HepG2 (cell line): Measurements from ENCODE around the gene DNMT3B. TPM values are rescaled to one million over a fixed set of nuclear protein-coding genes. Genes with fewer than 3 reads are reported as not detected.

ENCODE experiments used
- ATAC-seq: fragments of 200-7000 bp; cut with Tn5 transposase; 3 replicates; pipeline ENCODE4 v1.9.1; 2020; ENCODE audit warnings: mild to moderate bottlenecking, moderate library complexity
- BruUV-seq: library from RNA; stranded (reverse); fragments of 400-500 nt; replicated peaks from 2 replicates; lab custom pipeline; 2021; lab: Mats Ljungman, UMichigan
- CTCF ChIA-PET: fragments of 300-600 bp; formaldehyde crosslinking; extraction: SDS; loops from one replicate; lab custom pipeline; 2021; ENCODE audit warnings: low total read pairs, inconsistent platforms, low intra/inter-chr PET ratio; lab: Yijun Ruan, JAX
- POLR2A ChIA-PET: fragments of 350-600 bp; sonication (Branson Sonifier 250); formaldehyde crosslinking; loops from one replicate; lab custom pipeline; 2020; ENCODE audit warnings: antibody characterized with exemption, inconsistent platforms; lab: Yijun Ruan, JAX
- DNase-seq: peaks from one replicate; pipeline ENCODE4 v3.0.0-alpha.2; 2015; ENCODE audit warnings: low spot score
- FAIRE-seq: peaks from 3 replicates; lab custom pipeline; 2011; peaks lifted over from hg19 to GRCh38; lab: Jason Lieb, UNC
- H2AFZ ChIP-seq: one replicate; pipeline ENCODE4 v1.6.1; 2011; ENCODE audit warnings: low read length, inconsistent platforms
- H3K27ac ChIP-seq: fragments of 300-600 bp; 3 replicates; pipeline ENCODE4 v1.8.0; 2011; ENCODE audit warnings: mixed run types, mild to moderate bottlenecking, mixed read lengths, low read length, inconsistent platforms; ENCODE audit not compliant: insufficient read depth; ENCODE audit errors: extremely low read length
- H3K27me3 ChIP-seq, 2 experiments: fragments of 200-600 bp in 1 of 2; 2 replicates in 1 of 2; 3 replicates in 1 of 2; pipeline versions ENCODE4 v1.6.0 to v1.8.0; 2011; ENCODE audit warnings: low read length in 2 of 2, mild to moderate bottlenecking in 2 of 2, moderate library complexity in 2 of 2, inconsistent platforms in 1 of 2; ENCODE audit not compliant: insufficient read depth in 2 of 2, control insufficient read depth in 1 of 2
- H3K36me3 ChIP-seq, 2 experiments: fragments of 200-600 bp in 1 of 2; replicated peaks in 1 of 2; 2 replicates in 1 of 2; 3 replicates in 1 of 2; pipeline versions ENCODE4 v1.5.1 to v1.8.0; 2011; ENCODE audit warnings: low read length in 2 of 2, inconsistent platforms in 1 of 2; ENCODE audit not compliant: insufficient read depth in 2 of 2, control insufficient read depth in 1 of 2
- H3K4me1 ChIP-seq: 2 replicates; pipeline ENCODE4 v1.5.1; 2012; ENCODE audit warnings: low read length, inconsistent platforms; ENCODE audit not compliant: insufficient read depth
- H3K4me2 ChIP-seq: 2 replicates; pipeline ENCODE4 v1.6.0; 2011; ENCODE audit warnings: low read depth, low read length, inconsistent platforms
- H3K4me3 ChIP-seq, 3 experiments: fragments of 200-600 bp in 1 of 3; sonication (generic), shearing (Covaris generic) in 1 of 3; replicated peaks in 1 of 3; 2 replicates each; pipeline ENCODE4 v1.5.1; 2011 to 2016; ENCODE audit warnings: low read length in 3 of 3, inconsistent platforms in 2 of 3, low read depth in 2 of 3, mild to moderate bottlenecking in 2 of 3, control low read depth in 1 of 3, mixed read lengths in 1 of 3; ENCODE audit not compliant: insufficient read depth in 1 of 3
- H3K79me2 ChIP-seq: one replicate; pipeline ENCODE4 v1.6.1; 2011; ENCODE audit warnings: low read length, inconsistent platforms; ENCODE audit not compliant: insufficient read depth
- H3K9ac ChIP-seq: 2 replicates; pipeline ENCODE4 v1.6.0; 2011; ENCODE audit warnings: mild to moderate bottlenecking, low read depth, low read length, inconsistent platforms; ENCODE audit not compliant: insufficient read depth
- H3K9me3 ChIP-seq: 2 replicates; pipeline ENCODE4 v1.5.1; 2012; ENCODE audit warnings: mild to moderate bottlenecking, low read length
- H4K20me1 ChIP-seq: 2 replicates; pipeline ENCODE4 v1.6.0; 2011; ENCODE audit warnings: inconsistent platforms, mild to moderate bottlenecking, low read length, moderate library complexity; ENCODE audit not compliant: insufficient read depth
- ELK4 ChIP-seq: sonication (generic); formaldehyde crosslinking; IDR thresholded peaks from 2 replicates; pipeline ENCODE4 v1.9.0; 2021; ENCODE audit warnings: missing genetic modification reagents, borderline replicate concordance
- FOXA3 ChIP-seq: IDR thresholded peaks from 2 replicates; pipeline ENCODE4 v1.6.1; 2016; ENCODE audit warnings: missing genetic modification reagents, missing compliant biosample characterization
- MAFF ChIP-seq: IDR thresholded peaks from 2 replicates; pipeline ENCODE4 v1.6.1; 2011; ENCODE audit warnings: low read depth, low read length, improper control_type of control experiment
- MAX ChIP-seq: IDR thresholded peaks from 2 replicates; pipeline ENCODE4 v1.6.1; 2012; ENCODE audit warnings: inconsistent platforms
- NFATC3 ChIP-seq: sonication (generic); formaldehyde crosslinking; IDR thresholded peaks from 2 replicates; pipeline ENCODE4 v1.5.1; 2020; ENCODE audit warnings: mild to moderate bottlenecking, missing genetic modification reagents
- POLR2AphosphoS5 ChIP-seq: IDR thresholded peaks from 2 replicates; pipeline ENCODE4 v1.6.1; 2012; ENCODE audit warnings: low read depth, low read length
- RAD51 ChIP-seq: fragments of 450-650 bp; IDR thresholded peaks from 2 replicates; pipeline ENCODE4 v1.6.1; 2016; ENCODE audit warnings: borderline replicate concordance
- SIX4 ChIP-seq: sonication (generic); formaldehyde crosslinking; IDR thresholded peaks from 2 replicates; pipeline ENCODE4 v1.4.0; 2020; ENCODE audit warnings: missing genetic modification reagents
- SMAD3 ChIP-seq: sonication (generic); formaldehyde crosslinking; IDR thresholded peaks from 2 replicates; pipeline ENCODE4 v1.4.0; 2020; ENCODE audit warnings: missing genetic modification reagents
- THYN1 ChIP-seq: sonication (generic); formaldehyde crosslinking; IDR thresholded peaks from 2 replicates; pipeline ENCODE4 v1.8.1; 2023; ENCODE audit warnings: low read depth, mild to moderate bottlenecking, moderate library complexity, missing genetic modification reagents, borderline replicate concordance
- ZBTB20 ChIP-seq: sonication (generic); formaldehyde crosslinking; IDR thresholded peaks from 2 replicates; pipeline ENCODE4 v1.8.1; 2023; ENCODE audit warnings: missing genetic modification reagents, low read depth, mild to moderate bottlenecking, borderline replicate concordance
- ZNF12 ChIP-seq: sonication (generic); formaldehyde crosslinking; IDR thresholded peaks from 2 replicates; pipeline ENCODE4 v1.5.0; 2020; ENCODE audit warnings: missing genetic modification reagents
- ZNF749 ChIP-seq: sonication (generic); formaldehyde crosslinking; IDR thresholded peaks from 2 replicates; pipeline ENCODE4 v1.8.0; 2022; ENCODE audit warnings: mild to moderate bottlenecking, missing genetic modification reagents, moderate library complexity, borderline replicate concordance
- ZNF883 ChIP-seq: sonication (generic); formaldehyde crosslinking; IDR thresholded peaks from 2 replicates; pipeline ENCODE4 v1.5.1; 2020; ENCODE audit warnings: mild to moderate bottlenecking, missing genetic modification reagents; ENCODE audit errors: not compliant biosample characterization
- WGBS: methylation state at CpG from one replicate; pipeline ENCODE4 v1.1.6; 2017; ENCODE audit warnings: low lambda C conversion rate; 5-methylcytosine and 5-hydroxymethylcytosine counted together
- in situ Hi-C: cut with HindIII; loops from 2 replicates; pipeline ENCODE4 v1.10.0; 2017; ENCODE audit warnings: low pct_unique_long_range_greater_than_20kb; ENCODE audit not compliant: extremely low pct_ligation_motif_present
- intact Hi-C: fragments of 100-400 bp; cut with micrococcal nuclease; formaldehyde crosslinking; loops from one replicate; pipeline ENCODE4 v1.10.0; 2022; ENCODE audit not compliant: unreplicated experiment
- polyA plus RNA-seq, 8 experiments: library from polyadenylated mRNA; depleted of rRNA in 3 of 8; stranded (reverse) in 7 of 8; unstranded in 1 of 8; fragments of >200 nt; fragmentation: Illumina TruSeq in 4 of 8; extraction: Trizol in 4 of 8; gene quantifications; 2 replicates each; pipeline versions ENCODE4 v1.2.1 to v1.2.3, GENCODE V29; 2011 to 2016; ENCODE audit warnings: low read depth in 4 of 8, missing spikeins in 1 of 8, mixed read lengths in 1 of 8; ENCODE audit not compliant: insufficient read depth in 1 of 8
- total RNA-seq, 5 experiments: library from RNA; depleted of rRNA; stranded (reverse); fragments of >200 nt; fragmentation: Illumina TruSeq; extraction: Trizol; gene quantifications; 2 replicates each; pipeline ENCODE4 v1.2.3, GENCODE V29; 2016; ENCODE audit warnings: low read depth in 1 of 5
- TF ChIP-seq, protein P1 (sequence below): sonication (generic); formaldehyde crosslinking; IDR thresholded peaks from 2 replicates; pipeline ENCODE4 v1.8.0; 2022; ENCODE audit warnings: mild to moderate bottlenecking, missing genetic modification reagents, moderate library complexity

The DNMT3B gene
- total and polyA plus RNA-seq, 2 of the 13 experiments (the other 11 are each of a cell fraction or from before 2014, with no cell fraction given): 3.8 to 13.9 TPM

GRCh38 chr20:32751293-32751692, 10.9 kb upstream of the DNMT3B start:
- Histone ChIP-seq H3K79me2 (no peaks in the 10 kb centered on the region), H3K27ac (no peak overlapping the region), H3K4me1 (peaks cover 18% of the 10 kb centered on the region), H3K36me3 (no peaks in the 10 kb centered on the region), H4K20me1 (no peaks in the 10 kb centered on the region), H3K4me3 (no peak overlapping the region), H3K9ac (no peak overlapping the region), H3K9me3 (no peaks in the 10 kb centered on the region), H3K4me2 (no peak overlapping the region), H3K27me3 (0 out of 5 replicates have a peak, but pooled peaks cover 0 to 2% of the 10 kb centered on the region in 2 experiments), H2AFZ (no peak overlapping the region)
- no peak for FAIRE-seq
- no peak for DNase-seq
- TF ChIP-seq ZBTB20 (CRISPR knock-in tag) (no peak), MAX (no peak), RAD51 (no peak)
- TF ChIP-seq, protein P1, sequence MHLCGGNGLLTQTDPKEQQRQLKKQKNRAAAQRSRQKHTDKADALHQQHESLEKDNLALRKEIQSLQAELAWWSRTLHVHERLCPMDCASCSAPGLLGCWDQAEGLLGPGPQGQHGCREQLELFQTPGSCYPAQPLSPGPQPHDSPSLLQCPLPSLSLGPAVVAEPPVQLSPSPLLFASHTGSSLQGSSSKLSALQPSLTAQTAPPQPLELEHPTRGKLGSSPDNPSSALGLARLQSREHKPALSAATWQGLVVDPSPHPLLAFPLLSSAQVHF (CRISPR knock-in tag): no peak
- POLR2A ChIA-PET: no interaction called here
- ATAC-seq: no peak
- in situ Hi-C loops (loop anchor here (25.0 kb wide), 1 partner anchor 239 kb away; no protein-coding TSS in a partner anchor), intact Hi-C loops (no loop called here)
- no TSS peak for BruUV-seq
- CTCF ChIA-PET: no interaction called here

GRCh38 chr20:32751702-32752457, 10.3 kb upstream of the DNMT3B start:
- DNase-seq: no peak
- Histone ChIP-seq H3K4me2 (no peak overlapping the region), H4K20me1 (no peaks in the 10 kb centered on the region), H3K4me1 (peaks cover 12% of the 10 kb centered on the region), H3K27ac (no peak overlapping the region), H3K27me3 (0 out of 5 replicates have a peak, but pooled peaks cover 0 to 4% of the 10 kb centered on the region in 2 experiments), H3K36me3 (no peaks in the 10 kb centered on the region), H3K79me2 (no peaks in the 10 kb centered on the region), H3K9ac (no peak overlapping the region), H3K9me3 (no peaks in the 10 kb centered on the region), H2AFZ (no peak overlapping the region), H3K4me3 (no peak overlapping the region)
- ChIA-PET CTCF (no interaction called here), POLR2A (no interaction called here)
- in situ Hi-C loops (loop anchor here (25.0 kb wide), 1 partner anchor 240 kb away; no protein-coding TSS in a partner anchor), intact Hi-C loops (no loop called here)
- no peak for FAIRE-seq
- no TSS peak for BruUV-seq
- peak; percentile 20; the same call in 1 of the 3 replicates for ATAC-seq
- WGBS: 66% methylated on average over 6 of the region's 6 CpGs
- TF ChIP-seq NFATC3 (CRISPR knock-in tag) (no peak), SMAD3 (CRISPR knock-in tag) (no peak), POLR2AphosphoS5 (no peak), ZNF12 (CRISPR knock-in tag) (no peak), THYN1 (no peak), FOXA3 (CRISPR knock-in tag) (no peak), SIX4 (CRISPR knock-in tag) (no peak), ELK4 (CRISPR knock-in tag) (no peak), MAFF (no peak), ZNF883 (CRISPR knock-in tag) (no peak), ZNF749 (CRISPR knock-in tag) (no peak)
